ENCODE data around the gene MYO1D.
"Not testable (repeated sequence)": the region's sequence is repeated elsewhere in the genome, so short reads cannot be mapped to it uniquely, and the experiment has no call there.

MYO1D gene

DNA sequence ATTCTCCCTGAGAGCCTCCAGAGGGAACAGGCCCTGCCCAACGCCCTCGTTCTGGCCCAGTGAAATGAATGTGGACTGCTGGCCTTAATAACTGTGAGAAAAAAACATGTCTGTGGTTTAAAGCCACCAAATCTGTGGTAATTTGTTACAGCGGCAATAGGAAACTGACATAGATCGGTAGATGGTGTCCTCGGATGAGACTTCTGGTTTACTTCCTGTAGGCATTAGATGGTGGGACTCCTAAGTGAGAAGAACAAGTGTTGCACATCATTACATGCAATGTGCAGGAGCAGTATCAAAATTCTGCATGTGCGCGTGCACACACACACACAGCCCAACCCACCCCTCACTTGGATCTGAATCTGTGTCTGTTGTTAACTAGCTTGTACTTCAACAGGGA lies 348.1 kb downstream of the MYO1D start:
- DNase-seq (ENCODE audit: low spot score): no peak

DNA sequence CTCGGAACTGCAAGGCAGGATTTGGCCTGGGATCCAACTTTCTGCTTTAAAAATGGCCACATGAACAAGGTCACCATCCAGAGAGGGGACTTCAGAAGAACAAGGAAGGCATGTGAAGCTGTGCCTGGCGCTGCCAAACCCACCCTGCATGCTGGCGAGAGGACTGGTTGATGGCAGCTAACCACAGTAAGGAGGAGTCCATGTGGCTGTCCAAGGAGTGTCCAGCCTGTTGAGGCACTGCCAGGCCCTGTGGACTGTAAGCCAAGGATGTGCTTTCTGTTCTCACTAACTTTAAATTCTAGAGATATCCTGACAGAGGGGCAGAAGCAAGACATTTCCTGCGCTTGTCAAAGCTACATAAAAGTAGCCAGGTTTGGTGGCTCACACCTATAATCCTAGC lies 349.8 kb downstream of the MYO1D start:
- DNase-seq (ENCODE audit: low spot score): no peak

DNA sequence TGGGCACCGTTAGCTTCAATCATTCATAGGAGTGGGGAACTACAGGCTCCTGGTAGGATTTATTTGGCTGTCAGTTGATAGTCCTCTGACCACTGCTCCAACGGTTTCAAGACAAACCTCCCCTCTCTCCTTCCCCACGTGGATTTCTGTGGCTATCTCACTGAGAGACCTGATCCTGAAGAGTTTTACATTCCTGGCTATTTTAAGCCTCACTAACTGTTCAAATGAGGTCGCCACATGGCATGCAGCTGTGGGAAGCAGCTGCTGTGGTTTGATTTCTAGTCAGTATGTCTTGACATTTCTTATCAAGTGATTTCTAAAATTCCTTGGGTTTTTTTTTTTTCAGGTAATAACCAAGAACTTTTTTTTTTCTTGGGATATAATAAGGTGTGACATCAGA lies 351.8 kb downstream of the MYO1D start:
- DNase-seq (ENCODE audit: low spot score): no peak

DNA sequence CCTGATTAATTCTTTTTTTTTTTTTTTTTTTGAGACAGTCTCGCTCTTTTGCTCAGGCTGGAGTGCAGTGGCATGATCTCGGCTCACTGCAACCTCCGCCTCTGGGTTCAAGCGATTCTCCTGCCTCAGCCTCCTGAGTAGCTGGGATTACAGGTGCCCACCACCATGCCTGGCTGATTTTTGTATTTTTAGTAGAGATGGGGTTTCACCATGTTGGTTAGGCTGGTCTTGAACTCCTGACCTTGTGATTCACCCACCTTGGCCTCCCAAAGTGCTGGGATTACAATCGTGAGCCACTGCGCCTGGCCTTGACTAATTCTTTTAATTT lies 352.4 kb downstream of the MYO1D start:
- not testable (repeated sequence) for DNase-seq (ENCODE audit: low spot score)

DNA sequence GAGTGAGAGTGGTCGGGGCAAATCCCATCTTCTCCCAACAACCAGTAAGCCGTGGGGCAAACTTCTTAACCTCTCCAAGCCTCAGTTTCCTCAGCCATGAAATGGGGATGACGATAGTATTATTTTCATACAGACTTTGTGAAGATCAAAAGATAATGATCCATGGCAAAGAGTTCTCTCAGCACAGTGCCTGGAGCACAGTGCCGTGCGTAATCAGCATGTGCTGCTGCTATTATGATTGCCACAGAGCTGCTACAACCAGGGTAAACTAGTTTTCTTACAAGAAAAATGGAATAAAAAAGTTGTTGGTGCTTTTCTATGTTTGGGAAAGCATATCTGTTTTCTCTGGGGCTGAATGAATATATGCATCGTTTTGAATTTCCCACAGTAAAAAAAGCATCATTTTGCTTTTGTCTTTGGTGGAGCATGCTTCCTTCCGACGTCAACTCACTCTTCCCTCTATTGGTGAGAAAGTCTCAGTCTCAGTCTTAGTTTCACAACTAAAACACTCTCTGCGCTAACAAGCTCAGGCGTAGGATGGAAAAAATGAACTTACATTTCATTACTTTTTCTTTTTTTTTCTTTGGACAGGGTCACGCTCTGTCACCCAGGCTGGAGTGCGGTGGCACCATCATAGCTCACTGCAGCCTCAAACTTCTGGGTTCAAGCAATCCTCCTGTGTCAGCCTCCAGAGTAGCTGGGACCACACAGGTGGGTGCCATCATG lies 352.9 kb downstream of the MYO1D start:
- DNase-seq (ENCODE audit: low spot score): no peak

DNA sequence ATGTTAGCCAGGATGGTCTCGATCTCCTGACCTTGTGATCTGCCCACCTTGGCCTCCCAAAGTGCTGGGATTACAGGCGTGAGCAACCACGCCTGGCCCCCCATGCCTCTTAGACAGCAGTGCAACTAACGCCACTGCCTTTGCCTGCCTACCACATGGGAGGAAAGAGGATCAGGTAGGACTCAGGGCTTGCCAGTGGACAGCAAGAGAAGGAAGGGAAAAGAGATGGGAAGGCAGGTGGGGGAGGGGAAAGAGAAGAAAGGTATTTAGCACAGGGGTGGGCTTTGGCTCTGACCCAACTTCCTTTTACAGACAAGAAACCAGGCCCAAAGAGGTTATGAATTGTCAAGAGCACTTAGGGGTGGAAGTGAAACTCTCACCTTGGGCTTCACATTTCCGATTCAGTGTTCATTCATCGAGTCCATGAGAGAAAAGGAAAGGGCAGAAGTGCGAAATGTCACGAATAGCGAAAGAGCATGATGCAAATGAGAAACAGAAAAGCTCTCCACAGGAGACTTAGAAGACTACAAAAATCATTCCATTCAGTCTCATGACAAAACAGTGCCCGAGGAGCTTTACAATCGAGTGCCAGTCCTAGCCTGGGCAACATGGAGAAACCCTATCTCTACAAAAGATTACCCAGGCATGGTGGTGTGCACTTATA lies 353.8 kb downstream of the MYO1D start:
- no peak for DNase-seq (ENCODE audit: low spot score)

DNA sequence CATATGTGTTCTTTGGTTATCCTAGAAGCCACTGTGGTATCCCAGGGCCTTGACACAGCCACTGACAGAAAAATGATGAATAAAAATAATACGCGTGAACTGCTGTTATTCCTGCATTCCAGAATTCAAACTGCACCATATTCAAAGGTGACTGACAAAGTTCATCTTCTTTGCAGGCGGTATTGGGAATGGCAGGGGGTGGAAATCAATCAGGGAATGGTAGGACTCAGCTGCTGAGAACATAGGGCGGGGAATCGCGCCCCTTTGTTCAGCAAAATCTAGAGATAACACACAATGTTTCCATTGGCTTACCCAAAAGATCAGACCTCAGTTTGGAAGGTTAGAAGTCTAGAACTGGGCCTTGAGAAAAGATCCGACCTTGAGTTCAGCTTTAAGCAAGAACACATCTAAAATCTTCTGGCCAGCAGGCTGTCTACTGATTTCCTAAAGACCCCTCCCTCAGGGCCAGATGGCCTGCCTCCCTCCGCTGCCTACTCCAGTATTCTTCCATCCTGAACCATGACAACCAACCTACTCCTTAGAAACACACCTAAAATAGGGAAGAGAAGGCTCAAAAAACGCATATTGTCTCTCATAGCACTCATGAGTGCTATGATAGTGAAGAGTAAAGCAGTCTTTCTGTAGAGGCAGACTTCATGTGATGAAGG lies 356.1 kb downstream of the MYO1D start:
- no peak for DNase-seq (ENCODE audit: low spot score)

DNA sequence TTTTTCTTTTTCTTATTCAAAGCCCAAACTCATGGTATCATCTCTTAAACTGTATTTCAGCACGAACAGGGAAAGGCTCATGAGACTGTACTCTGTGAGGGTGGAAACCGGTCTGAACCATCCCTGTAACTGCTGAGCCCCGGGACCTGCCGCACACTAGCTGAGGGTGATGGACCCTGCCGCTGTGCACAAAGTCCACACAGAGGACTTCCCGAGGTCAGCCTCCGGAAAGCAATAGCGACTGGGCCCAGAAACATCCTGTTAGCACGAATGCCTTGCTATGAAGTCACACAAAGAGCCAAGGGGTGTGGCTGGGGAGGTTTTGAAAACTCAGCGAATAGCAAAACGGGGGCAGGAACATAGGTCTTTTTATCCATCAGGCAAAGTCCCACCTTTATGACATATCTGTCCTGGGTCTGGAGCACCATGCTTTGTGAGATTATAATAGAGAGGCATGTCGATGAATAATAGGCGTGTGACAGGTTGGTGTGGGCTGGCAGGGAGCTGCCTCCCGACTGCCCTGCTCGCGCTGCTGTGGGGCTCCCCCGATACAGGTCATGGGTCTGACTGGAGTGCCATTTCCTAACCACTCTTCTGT lies 356.7 kb downstream of the MYO1D start:
- no peak for DNase-seq (ENCODE audit: low spot score)

DNA sequence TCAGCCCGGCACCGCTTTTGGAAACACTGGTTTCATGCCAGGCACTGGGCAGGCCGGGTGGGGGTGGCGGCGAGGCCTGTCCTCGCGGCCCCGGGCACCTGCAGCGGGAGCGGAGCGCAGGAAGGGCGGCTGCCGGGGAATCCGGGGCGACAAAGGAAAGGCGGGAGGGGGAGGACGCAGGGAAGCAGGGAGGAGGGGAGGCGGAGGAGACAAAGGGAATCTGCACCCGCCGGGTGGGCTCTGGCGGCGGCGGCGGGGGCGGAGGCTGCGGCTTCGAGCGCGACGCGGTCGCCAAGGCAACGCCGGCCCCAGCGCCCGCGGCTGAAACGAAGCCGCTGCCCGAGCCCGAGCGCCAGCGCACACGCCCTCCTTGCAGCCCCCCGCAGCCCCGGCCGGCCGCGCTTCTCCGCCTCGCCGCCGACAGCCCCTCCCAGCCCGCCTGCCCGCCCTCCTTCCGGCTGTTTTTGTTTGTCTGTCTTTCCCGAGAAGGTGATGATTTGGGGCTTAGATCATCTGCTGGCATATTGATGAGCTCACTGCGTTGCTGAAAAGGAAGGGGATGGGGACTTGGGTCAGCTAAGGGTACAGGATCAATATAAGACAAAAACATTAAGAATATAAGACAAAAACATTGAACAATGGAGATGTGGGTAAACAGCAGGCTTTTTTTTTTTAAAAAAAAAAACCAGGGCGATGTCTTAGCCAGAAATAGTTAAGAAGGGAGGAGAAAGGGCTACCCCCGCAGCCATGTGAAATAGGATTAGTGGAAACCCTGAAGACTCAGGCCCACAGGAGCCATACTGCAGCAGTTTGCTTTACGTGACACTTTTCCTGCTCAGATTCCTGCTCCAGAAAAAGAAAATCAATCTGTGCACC lies 357.5 kb downstream of the MYO1D start:
- DNase-seq (ENCODE audit: low spot score): peak; percentile 28

DNA sequence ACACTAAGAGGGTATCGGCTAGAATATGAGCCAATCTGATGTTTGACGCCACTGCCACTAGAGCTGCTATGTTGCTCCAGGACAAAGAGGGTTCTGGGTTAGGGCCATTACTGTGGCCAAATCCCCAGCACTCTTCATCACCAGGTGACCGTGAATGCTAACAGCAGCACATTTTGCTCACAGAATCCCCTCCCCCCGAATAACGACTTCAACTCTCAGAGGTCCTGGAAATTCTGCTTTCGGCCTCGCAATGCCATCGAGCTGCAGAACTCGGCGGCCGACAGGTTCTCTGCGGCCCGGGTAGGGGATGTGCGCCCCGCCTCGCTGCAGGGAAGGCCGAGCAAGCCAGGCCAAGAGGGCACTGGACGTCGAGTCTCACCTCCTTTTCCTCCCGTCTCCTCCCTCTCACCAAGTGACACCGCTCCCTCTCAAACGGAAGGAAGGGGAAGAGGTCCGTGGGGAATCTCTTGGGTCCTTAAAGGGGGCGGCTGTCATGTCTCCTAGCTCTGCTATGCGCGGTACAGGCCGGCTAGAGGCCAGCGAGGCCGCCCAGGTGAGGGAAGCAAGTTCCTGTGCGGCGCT lies 358.2 kb downstream of the MYO1D start:
- DNase-seq (ENCODE audit: low spot score): no peak

DNA sequence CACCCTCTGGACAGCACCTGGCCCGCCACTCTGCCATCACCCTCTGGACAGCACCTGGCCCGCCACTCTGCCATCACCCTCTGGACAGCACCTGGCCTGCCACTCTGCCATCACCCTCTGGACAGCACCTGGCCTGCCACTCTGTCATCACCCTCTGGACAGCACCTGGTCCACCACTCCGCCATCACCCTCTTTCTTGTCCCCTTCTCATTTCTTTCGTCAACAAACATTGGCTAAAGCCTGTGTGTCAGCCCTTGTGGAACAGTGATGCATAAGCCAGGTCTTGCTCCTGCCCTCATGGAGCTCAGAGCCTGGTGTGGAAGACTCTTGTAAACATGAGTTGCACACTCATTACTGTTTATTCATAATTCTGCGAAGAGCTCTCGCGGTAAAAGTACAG lies 358.9 kb downstream of the MYO1D start:
- DNase-seq (ENCODE audit: low spot score): no peak

DNA sequence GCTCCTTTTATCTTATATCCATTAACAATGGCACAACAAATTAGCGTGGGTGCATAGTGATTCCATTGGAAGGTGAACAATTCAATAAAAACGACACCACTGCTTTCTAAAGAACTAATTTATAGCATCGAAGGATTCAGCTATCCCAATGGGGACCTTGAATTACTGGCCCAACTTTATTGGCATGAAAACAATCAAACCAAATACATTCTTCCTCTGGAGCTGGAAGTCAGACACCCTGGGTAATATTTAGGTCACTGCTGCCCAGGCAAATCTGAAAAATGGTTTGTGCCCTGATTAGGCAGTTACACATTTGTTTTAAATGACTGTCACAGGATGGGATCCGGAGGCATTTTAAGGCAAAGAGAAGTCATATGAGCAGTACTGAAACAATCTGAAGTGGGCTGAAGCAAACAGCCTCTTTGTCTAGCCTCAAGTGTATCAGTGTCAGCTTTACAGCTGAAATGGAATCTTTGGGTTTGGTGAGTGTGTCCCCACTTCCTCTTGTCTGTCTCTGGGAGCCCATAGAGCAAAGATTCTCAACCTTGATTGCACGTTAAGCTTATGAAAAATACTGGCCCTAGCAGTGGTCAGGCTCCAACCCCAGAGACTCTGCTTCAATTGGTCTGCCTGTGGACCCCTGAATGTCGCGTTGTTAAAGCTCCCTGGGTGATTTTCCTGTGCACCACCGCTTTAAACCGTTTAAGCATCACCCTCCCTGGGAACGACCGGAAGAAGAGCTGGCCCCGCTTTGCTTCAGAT lies 359.8 kb downstream of the MYO1D start:
- DNase-seq (ENCODE audit: low spot score): peak; percentile 42

DNA sequence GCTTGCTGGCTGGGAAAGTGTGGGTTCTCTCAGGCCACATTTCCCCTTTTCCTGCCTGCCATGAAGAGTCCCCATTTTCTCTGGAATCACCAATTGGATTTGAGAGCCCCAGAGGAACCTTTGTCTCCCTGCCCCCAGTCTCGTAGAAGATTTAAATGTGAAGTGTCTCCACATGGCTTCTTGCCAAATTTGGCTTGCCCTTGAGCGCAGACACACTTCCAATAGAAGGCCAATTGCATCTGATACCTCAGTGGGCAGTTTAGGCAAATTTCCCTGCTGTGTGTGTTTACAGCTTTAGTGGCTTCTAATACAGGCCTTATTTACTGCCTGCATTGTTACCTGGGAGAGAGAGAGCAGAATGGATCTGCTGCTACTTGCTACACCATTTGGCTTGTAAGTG lies 360.5 kb downstream of the MYO1D start:
- DNase-seq (ENCODE audit: low spot score): no peak

DNA sequence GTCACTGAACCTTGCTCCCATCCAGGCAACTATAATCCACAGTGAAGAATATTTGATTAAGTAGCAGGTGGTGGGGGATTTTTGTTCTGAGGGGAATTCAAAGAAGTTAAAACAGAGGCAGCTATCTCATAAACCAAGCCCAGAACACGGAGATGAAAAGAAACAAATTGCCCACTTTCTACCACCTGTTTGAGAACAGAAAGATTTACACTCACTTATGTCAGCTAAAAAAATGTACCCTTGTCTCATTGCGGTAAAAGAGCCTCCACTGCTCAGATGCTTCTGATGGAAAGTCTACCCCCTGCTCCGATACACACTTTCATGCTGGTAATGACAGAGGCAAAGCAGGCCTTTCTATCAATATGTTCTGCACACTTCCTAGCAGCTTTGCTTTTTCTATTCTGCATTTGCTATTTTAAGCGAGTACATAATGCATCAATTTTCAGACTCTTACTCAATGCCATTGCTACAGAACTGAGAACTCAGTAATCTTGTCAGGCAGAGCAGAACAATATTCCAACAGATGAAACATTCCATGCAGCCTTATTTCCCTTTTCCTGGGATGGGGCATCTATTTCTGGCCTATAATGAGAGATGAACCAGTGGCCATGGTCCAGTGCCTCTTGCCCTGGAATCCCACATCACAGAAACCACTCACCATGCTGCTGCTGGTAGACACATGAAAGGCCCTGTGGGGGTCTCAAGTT lies 361.1 kb downstream of the MYO1D start:
- DNase-seq (ENCODE audit: low spot score): no peak

DNA sequence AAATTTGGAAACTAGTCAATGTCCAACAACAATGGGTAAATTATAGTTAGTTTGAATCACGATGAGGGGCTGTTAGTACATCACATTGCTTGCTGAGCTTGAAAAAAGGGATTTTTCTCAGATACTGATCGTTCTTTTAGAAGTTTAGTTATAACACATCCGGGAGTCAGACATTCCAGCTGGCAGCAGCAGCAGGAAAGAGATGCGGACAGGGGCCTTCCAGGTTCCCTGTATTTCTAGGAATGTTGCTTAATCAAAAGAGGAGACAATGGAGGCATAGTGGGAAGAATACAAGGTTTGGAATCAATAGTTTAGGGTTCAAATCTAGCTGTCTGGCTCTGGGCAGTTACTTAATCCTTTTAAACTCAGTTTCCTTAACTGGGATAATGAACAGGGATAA lies 362.3 kb downstream of the MYO1D start:
- no peak for DNase-seq (ENCODE audit: low spot score)

DNA sequence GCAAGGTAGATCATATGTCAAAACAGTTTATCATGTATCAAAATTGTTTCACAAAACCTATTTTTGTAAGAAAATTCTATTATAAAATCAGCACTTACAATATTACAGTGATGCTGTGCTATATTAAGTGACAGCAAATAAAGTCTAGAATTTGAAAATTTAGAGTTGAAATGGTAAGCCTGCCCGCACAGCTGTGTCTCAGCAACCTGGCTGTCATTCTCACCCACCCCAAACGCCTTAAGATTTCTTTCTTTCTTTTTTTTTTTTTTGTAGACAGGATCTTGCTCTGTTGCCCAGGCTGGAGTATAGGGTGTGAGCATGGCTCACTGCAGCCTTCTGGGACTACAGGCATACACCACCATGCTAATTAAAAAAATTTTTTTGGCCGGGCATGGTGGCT lies 363.3 kb downstream of the MYO1D start:
- no peak for DNase-seq (ENCODE audit: low spot score)

DNA sequence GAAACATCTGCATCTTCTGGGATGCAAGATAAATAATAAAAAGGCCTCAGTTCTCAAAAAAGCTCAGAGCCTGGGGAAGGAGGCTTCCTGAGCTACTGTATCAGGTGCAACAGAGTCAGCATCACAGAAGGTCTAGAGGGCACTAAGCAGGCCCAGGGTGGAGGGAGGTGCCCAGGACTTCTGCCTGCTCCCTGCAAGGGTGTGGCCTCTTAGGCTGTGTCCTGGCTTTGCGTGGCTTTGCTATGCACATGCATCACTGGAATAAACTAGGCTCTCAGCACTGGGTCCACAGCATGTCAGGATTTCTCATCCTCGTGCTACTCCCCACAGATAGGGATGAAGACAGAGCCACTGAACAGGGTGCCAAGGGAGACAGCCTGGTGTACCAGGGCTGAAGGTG lies 364.6 kb downstream of the MYO1D start:
- no peak for DNase-seq (ENCODE audit: low spot score)

DNA sequence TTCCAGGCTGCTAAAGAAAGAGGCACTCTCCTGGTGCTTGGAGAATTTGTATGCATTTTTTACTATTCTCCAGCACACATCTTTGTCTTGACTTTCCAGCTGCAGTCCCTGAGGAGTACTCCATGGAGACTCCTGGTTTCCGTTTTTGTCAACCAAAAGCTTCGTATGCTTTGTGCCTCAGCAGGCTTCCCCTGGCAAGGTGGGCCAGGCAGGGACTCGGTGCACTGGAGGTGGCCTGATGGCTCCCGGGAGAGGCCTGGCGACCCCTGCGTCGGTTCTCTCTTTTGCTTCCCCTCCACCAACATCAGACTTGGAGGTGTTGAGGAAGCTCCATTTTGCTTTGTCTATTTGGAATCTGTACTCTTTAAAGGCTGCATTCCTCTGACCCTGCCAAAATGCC lies 366.5 kb downstream of the MYO1D start:
- no peak for DNase-seq (ENCODE audit: low spot score)

DNA sequence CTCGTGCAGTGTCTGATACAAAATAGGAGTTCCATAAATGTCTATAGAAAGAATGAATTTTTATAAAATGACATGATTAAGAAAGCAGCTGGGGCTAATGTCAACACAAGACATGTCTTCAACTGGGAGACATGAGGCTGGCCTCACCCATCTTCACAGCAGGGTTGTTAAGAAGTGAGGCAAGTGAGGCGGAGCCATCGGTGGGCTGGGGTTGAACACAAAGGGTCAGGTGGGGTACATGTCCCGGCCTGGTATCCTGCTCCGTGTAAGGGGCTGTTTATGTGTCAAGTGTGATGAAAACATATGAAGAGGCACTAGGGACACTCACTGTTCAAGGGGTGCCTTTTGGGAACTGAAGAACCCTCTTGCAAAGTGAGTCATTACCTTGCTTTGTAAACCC lies 368.0 kb downstream of the MYO1D start:
- DNase-seq (ENCODE audit: low spot score): no peak
